Vagina (tissue), 2 donors: ENCODE results near the gene CNTNAP3B.
"Not testable (repeated sequence)": the region's sequence is repeated elsewhere in the genome, so short reads cannot be mapped to it uniquely, and the experiment has no call there.

Source experiments
- CTCF ChIP-seq, 3 experiments: fragments of 450-650 bp in 2 of 3; fragments of 200-600 bp in 1 of 3; sonication (generic) in 1 of 3; IDR thresholded peaks; one replicate each; pipeline ENCODE4 v1.5.1; 2017 to 2019; ENCODE audit warnings: antibody characterized with exemption in 3 of 3, mild to moderate bottlenecking in 2 of 3, moderate library complexity in 2 of 3
- POLR2A ChIP-seq, 2 donors: fragments of 450-650 bp; IDR thresholded peaks; one replicate each; pipeline ENCODE4 v1.6.1; 2017; ENCODE audit warnings: antibody characterized with exemption in 2 of 2, mild to moderate bottlenecking in 2 of 2, moderate library complexity in 2 of 2

GRCh38 chr9:41991607-41992006, 137.6 kb downstream of the CNTNAP3B start:
- TF ChIP-seq CTCF, POLR2A (IDR thresholded peaks at IDR 0.05): not testable (repeated sequence)
